Erythroblast (primary cell): ENCODE results near the gene ATG4C.
"Not testable (repeated sequence)": the region's sequence is repeated elsewhere in the genome, so short reads cannot be mapped to it uniquely, and the experiment has no call there.

Experiments used
- DNase-seq, 2 experiments: peaks; one replicate each; lab custom pipeline; 2025; lab: John Stamatoyannopoulos, UW
- GATA1 ChIP-seq: IDR thresholded peaks from 2 replicates; pipeline ENCODE4 v1.6.1; 2011; ENCODE audit warnings: low read depth, mild to moderate bottlenecking, control low read depth, low read length, moderate library complexity
- POLR2A ChIP-seq: IDR thresholded peaks from 2 replicates; pipeline ENCODE4 v1.6.1; 2011; ENCODE audit warnings: mild to moderate bottlenecking, low read length

The ATG4C gene, protein sequence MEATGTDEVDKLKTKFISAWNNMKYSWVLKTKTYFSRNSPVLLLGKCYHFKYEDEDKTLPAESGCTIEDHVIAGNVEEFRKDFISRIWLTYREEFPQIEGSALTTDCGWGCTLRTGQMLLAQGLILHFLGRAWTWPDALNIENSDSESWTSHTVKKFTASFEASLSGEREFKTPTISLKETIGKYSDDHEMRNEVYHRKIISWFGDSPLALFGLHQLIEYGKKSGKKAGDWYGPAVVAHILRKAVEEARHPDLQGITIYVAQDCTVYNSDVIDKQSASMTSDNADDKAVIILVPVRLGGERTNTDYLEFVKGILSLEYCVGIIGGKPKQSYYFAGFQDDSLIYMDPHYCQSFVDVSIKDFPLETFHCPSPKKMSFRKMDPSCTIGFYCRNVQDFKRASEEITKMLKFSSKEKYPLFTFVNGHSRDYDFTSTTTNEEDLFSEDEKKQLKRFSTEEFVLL

DNA sequence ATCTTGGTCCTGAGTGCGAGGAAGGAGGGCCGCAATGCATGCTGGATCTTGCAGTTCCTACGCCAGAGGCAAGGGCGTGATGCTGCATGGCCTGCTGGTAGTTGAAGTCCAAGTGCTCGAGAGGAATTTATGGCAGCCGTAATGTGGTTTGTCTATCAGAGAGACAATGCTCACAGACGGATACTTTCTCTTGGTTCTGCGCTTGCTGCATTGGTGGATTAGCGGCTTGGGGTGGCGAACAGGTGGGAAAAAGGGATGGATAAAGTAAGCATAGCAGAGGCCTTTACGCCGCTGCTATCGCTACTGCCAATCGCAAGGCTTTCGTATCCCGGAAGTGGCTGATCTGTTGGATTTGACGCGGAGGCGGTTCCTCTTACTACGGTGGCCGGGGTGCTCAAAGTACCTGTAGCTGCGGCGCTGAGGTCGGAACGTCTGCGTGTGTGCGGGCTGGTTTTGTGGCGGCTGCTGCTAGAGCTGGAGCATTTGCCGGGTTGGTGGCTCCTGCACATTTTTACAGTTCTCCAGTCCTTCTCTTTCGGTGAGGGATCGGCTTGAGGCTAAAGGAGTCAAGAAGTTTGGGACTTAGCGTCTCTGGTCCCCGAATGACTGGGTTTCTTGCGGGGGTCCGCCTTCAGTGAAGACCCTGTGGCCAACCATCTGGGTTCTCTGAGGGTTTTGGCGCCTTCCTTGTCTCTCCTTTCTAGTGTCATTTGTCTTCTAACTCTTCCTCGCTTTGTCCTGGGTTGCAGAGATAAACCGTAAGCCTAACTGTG, at the start of gene ATG4C:
Gene ATG4C, plus strand, starts transcription at position 397 of the 773 bp plus-strand sequence. CDS start 19,655 bp downstream, outside the sequence.
- DNase-seq, result peak; percentile 96 to 98
- TF ChIP-seq GATA1, result peak; percentile 98
- TF ChIP-seq POLR2A, result peak; percentile 88

DNA sequence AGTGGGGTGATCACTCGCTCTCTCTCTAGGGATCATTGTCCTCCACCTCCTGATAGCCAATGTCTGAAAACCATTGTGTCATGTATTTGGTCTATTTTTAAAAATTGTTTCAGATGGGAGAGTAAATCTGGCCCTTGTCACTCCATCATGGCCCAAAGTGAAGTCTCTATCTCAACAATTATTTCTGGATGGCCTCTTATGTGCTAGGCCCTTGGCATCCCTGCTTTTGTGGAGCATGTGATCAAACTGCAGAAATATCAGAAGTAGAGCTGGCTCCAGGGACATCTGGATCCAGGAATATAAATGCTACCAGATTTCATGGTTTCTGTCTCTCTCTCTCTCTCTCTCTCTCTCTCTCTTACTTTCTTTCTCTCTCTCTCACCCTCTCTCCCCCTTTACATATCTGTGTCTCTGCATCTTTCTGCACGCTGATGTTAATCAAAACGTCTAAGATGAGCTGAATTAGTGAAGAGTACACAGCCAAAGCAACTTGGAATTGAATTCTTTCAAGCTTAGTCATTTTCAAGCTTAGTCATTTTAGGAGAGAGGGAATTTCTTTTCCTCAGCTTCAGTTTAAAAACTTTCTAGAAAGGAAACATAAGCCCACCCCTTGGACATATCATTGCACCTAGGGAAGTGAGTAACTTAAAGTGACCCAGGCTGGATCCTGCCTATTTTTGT, 48.3 kb upstream of the ATG4C start:
- DNase-seq, result no peak
- TF ChIP-seq POLR2A (no peak), GATA1 (no peak)

DNA sequence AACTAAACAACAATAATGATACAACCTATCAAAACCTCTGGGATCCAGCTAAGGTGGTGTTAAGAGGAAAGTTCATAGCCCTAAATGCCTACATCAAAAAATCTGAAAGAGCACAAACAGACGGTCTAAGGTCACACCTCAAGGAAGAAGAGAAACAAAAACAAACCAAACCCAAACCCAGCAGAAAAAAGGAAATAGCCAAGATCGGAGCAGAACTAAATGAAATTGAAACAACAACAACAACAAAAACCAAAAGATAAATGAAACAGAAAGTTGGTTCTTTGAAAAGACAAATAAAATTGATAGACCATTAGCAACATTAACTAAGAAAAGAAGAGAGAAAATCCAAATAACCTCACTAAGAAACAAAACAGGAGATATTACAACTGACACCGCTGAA, 43.2 kb upstream of the ATG4C start:
- not testable (repeated sequence) for DNase-seq

DNA sequence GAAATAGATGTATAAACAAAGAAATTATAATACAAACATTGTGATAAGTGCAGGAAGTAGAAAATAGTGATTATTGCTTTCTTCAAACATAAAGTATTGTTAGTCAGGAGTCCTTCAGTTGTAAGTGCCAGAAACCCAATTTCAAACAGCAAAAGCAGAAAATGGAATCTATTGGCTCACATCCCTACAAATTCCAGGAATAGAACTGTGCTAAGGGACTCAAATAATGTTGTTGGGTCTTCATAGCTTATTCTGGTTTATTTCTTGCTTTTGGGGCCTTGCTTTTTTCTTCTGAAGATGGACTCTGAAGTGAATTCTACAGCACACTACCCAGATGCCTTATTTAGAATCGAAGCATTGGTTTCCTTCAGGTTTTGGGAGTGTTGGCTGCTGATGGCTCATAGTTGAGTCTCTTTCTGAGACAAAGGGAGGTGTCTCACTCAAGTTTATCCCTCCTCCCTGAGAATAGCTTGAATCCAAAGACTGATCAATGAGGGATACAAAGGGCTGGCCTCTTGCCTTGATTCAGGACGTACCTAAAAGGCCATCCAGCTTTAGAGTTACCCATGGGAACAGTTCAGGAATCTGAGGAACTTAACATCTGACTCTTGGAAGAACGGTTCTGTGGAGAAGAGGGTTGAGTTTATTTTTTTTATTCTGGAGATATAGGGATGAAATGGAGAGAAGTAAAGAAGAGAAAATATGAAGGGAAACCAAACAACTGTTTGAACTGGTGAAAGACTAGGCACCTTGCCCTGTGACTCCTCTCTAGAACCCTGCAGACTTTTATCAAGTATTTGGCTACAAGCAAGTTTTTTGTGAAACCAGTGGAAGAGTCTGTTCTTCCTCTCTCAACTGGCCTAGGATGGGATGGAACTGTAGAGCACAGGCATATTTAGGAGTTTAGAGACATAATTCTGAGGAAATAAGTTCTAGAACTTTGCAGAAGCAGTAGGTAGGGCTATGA, 39.0 kb upstream of the ATG4C start:
- no peak for DNase-seq

DNA sequence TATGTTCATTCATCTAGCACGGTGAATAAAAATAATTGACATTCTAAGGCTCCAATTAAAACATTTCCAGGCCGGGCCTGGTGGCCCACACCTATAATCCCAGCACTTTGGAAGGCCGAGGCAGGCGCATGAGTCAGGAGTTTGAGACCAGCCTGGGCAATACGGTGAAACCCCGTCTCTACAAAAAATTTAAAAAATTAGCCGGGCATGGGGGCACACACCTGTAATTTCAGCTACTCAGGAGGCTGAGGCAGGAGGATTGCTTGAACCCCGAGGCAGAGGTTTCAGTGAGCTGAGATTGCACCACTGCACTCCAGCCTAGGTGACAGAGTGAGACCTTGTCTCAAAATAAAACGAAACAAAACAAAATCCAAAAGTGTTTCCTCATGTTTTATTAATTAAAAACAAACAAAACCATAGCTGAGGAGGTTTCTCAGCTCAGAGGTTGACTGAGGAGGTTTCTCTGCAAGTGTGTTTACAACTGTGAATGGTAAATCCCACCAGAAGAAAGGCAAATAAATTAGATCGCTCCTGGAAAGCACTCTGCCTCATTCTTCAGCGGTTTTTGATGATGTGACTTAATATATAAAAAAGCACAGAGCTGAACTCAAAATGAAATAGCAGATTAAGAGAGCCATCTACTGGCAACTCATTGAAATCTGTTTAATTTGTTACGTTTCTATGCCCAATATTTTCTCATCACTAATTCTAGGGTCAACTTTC, 37.7 kb upstream of the ATG4C start:
- DNase-seq, result peak; percentile 54 to 67
- TF ChIP-seq GATA1 (no peak), POLR2A (no peak)

More for the DNA sequence above, 39.0 kb upstream of the ATG4C start:
- no peak for TF ChIP-seq POLR2A
- no peak for TF ChIP-seq GATA1

DNA sequence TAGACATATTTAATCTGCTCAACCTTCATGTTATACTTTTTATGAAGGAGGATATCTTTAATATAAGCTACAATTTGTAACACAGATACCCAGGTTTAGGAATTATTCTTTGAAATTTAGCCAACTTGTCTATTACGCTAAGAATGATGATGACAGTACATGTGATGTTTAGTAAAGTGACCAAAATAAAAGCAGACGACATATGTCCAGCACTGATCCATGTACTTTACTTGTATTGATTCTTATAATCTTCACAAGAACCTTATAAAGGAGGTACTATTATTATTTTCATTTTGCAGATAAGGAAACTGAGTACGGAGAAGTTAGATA, 37.2 kb upstream of the ATG4C start:
- TF ChIP-seq POLR2A, result no peak
- no peak for TF ChIP-seq GATA1
- DNase-seq, result no peak

DNA sequence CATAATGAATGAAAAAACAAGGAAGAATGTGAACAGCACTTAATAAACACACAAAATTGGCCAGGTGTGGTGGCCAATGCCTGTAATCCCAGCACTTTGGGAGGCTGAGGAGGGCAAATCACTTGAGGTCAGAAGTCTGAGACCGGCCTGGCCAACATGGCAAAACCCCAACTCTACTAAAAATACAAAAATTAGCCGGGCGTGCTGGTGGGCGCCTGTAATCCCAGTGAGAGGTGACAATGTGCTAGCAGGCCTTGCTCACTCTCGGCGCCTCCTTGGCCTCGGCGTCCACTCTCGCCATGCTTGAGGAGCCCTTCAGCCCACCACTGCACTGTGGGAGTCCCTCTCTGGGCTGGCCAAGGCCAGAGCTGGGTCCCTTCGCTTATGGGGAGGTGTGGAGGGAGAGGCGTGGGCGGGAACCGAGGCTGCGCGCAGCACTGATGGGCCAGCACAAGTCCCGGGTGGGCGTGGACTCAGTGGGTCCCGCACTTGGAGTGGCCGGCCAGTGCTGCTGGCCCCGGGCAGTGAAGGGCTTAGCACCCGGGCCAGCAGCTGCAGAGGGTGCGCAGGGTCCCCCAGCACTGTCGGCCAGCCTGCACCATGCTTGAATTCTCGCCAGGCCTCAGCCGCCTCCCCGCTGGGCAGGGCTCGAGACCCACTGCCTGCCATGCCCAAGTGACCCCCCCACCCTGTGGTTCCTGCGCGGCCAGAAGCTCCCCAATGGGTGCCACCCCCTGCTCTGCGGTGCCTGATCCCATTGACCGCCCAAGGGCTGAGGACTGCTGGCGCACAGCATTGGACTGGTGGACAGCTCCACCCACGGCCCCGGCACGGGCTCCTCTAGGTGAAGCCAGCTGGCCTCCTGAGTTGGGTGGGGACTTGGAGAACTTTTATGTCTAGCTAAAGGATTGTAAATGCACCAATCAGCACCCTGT, 30.6 kb upstream of the ATG4C start:
- no peak for DNase-seq
- no peak for TF ChIP-seq POLR2A
- TF ChIP-seq GATA1, result no peak

DNA sequence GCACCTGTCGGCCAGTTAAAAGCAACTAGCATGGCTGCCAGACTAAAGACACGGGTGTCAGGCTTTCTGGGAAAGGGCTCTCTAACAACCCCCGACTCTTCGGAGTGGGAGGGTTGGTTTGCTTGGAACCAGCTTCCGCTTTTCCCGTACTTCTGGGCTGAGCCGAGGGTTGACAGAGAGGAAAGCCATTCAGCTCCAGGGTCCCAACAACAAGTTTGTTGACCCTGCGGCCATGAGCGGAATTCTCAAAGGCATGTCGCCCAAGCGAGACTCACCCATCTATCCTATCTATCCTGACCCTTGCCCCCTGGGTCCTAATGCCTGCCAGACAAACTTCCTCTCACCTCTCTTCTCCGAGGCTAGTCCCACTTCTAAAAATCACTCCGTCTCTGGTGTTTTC, 29.0 kb upstream of the ATG4C start:
- DNase-seq, result not testable (repeated sequence)

DNA sequence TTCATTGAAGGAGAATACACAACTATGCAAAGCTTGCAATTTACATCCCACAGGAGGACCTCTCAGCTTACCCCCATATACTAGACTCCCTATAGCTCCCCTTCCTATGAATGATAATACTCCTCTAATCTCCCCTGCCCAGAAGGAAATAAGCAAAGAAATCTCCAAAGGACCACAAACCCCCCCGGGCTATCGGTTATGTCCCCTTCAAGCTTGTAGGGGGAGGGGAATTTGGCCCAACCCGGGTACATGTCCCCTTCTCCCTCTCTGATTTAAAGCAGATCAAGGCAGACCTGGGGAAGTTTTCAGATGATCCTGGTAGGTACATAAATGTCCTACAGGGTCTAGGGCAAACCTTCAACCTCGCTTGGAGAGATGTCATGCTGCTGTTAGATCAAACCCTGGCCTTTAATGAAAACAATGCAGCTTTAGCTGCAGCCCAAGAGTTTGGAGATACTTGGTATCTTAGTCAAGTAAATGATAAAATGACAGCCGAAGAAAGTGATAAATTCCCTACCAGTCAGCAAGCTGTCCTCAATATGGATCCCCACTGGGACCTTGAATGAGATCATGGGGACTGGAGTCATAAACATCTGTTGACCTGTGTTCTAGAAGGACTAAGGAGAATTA, 27.6 kb upstream of the ATG4C start:
- DNase-seq, result not testable (repeated sequence)

DNA sequence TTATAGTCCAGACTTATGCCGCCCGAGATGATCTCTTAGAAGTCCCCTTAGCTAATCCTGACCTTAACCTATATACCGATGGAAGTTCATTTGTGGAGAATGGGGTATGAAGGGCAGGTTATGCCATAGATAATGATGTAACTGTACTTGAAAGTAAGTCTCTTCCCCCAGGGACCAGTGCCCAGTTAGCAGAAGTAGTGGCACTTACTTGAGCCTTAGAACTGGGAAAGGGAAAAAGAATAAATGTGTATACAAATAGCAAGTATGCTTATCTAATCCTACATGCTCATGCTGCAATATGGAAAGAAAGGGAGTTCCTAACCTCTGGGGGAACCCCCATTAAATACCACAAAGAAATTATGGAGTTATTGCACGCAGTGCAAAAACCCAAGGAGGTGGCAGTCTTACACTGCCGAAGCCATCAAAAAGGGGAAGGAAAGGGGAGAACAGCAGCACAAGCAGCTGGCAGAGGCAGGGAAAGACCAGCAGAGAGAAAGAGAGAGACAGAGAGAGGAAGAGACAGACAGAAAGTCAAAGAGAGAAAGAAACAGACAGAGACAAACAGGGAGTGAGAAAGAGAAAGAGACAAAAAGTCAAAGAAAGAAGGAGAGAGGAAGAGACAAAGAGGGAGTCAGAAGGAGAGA, 24.6 kb upstream of the ATG4C start:
- DNase-seq, result not testable (repeated sequence)

DNA sequence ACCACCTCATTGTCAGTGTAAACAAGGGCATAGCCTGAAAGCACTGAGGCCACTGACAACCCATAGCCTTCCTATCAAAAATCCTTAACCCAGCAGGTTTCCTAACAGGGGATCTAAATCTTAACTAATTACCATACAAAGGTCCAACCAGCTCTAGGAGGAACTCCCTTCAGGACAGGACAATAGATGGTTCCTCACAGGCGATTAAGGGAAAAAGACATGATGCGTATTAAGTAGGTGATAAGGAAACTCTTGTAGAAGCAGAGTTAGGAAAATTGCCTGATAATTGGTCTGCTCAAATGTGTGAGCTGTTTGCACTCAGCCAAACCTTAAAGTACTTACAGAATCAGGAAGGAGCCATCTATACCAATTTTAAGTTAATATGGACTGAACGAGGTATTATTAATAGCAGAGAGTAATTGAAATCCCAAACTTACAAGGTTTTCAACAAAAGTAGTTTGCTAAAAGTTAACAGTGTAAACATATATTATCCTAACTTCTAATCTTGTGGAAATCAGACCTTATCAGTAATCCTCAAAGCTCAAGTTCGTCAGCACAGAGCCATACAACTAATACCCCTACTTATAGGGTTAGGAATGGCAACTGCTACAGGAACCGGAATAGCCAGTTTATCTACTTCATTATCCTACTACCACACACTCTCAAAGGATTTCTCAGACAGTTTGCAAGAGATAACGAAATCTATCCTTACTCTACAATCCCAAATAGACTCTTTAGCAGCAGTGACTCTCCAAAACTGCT, 23.7 kb upstream of the ATG4C start:
- not testable (repeated sequence) for DNase-seq

DNA sequence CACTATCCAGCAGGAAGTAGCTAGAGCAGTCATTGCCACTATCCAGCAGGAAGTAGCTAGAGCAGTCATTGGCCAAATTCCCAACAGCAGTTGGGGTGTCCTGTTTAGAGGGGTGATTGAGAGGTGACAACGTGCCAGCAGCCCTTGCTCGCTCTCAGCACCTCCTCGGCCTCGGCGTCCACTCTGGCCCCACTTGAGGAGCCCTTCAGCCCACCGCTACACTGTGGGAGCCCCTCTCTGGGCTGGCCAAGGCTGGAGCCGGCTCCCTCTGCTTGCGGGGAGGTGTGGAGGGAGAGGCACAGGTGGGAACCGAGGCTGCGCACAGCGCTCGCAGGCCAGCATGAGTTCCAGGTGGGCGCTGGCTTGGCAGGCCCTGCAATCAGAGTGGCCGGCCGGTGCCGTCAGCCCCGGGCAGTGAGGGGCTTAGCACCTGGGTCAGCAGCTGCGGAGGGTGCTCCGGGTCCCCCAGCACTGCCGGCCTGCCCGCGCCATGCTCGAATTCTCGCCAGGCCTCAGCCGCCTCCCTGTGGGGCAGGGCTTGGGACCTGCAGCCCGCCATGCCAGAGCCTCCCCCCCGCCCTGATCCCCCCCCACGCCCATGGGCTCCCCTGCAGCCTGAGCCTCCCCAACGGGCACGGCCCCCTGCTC, 22.6 kb upstream of the ATG4C start:
- DNase-seq, result not testable (repeated sequence)

DNA sequence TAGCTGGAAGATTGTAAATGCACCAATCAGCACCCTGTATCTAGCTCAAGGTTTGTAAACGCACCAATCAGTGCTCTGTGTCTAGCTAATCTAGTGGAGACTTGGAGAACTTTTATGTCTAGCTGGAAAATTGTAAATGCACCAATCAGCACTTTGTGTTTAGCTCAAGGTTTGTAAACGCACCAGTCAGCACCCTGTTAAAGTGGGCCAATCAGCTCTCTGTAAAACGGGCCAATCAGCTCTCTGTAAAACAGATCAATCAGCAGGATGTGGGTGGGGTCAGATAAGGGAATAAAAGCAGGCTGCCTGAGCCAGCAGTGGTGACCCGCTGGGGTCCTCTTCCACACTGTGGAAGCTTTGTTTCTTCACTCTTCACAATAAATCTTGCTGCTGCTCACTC, 21.9 kb upstream of the ATG4C start:
- not testable (repeated sequence) for DNase-seq
